Vagina (tissue), 2 donors: ENCODE measurements around the gene SLC25A41.

Experiments
- CTCF ChIP-seq, 3 experiments: fragments of 450-650 bp in 2 of 3; fragments of 200-600 bp in 1 of 3; sonication (generic) in 1 of 3; IDR thresholded peaks; one replicate each; pipeline ENCODE4 v1.5.1; 2017 to 2019; ENCODE audit warnings: antibody characterized with exemption in 3 of 3, mild to moderate bottlenecking in 2 of 3, moderate library complexity in 2 of 3
- POLR2A ChIP-seq, 2 donors: fragments of 450-650 bp; IDR thresholded peaks; one replicate each; pipeline ENCODE4 v1.6.1; 2017; ENCODE audit warnings: antibody characterized with exemption in 2 of 2, mild to moderate bottlenecking in 2 of 2, moderate library complexity in 2 of 2

- TF ChIP-seq POLR2A (IDR thresholded peaks at IDR 0.05): no peak
- no peak for TF ChIP-seq CTCF (IDR thresholded peaks at IDR 0.05)
Measured at GRCh38 chr19:6472713-6473112, 39.1 kb upstream of the SLC25A41 start.
